H1 (cell line): ENCODE data around the gene EVI2A. TPM values are rescaled to one million over a fixed set of nuclear protein-coding genes. Genes with fewer than 3 reads are reported as not detected.
A peak's percentile ranks its signal among the peaks of the same experiment; 100 is the strongest.

Experiments
- TAF1 ChIP-seq: IDR thresholded peaks from 2 replicates; pipeline ENCODE4 v1.6.1; 2011; ENCODE audit warnings: mild to moderate bottlenecking, low read depth, low read length
- YY1 ChIP-seq: IDR thresholded peaks from 2 replicates; pipeline ENCODE4 v1.6.1; 2011; ENCODE audit warnings: low read depth, mild to moderate bottlenecking, low read length
- polyA plus RNA-seq, 7 experiments: library from polyadenylated mRNA; depleted of rRNA in 3 of 7; stranded (reverse) in 5 of 7; unstranded in 2 of 7; fragments of >200 nt in 5 of 7; fragments of 200-250 nt in 2 of 7; gene quantifications; 1 replicate in 5 of 7; 2 replicates in 1 of 7; 4 replicates in 1 of 7; pipeline versions ENCODE4 v1.2.1 to v1.2.3, GENCODE V29; 2011 to 2013; ENCODE audit warnings: missing spikeins in 2 of 7, mixed read lengths in 2 of 7
- total RNA-seq: library from RNA; stranded (reverse); fragmentation: NEBNext Ultra II Directional; extraction: Animal tissue kit (Norgen Biotek cat#: 25700); gene quantifications from 2 replicates; pipeline ENCODE4 v1.2.1, GENCODE V29; 2021

The EVI2A gene
- total and polyA plus RNA-seq, 2 of the 8 experiments (the other 6 are each of a cell fraction or from before 2014, with no cell fraction given), result not detected

DNA sequence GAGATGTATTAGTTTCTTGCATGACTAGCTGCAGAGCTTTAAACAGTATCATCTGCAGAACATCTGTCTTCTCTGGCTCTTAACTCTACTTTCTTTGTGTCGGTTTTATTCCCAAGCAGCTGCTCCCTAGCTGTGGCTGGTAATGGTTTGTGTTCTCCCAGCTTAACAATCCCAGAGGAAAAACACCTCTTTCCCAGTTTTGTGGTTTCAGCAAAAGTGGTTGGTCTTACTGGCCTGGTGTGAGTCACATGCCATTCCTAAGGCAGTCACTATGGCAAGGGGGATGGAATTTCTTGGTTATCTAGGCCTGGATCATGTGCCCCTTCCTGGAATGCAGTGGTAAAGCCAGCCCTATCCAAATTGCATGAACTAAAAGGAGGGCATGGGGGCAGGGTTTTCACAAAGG, 51.8 kb downstream of the EVI2A start (continued):
- TF ChIP-seq TAF1 (no peak), YY1 (0 out of 2 replicates have a peak, but pooled peaks have one; percentile 43)
- TF ChIP-seq, all 59 proteins: peak for 7
